HUES48 (cell line): Measurements from ENCODE around the gene WASF2.

Experiments used
- H3K27ac ChIP-seq: one replicate; pipeline ENCODE4 v1.7.0; 2013; ENCODE audit warnings: low read depth, low read length, inconsistent platforms
- H3K27me3 ChIP-seq: 2 replicates; pipeline ENCODE4 v1.6.1; 2013; ENCODE audit warnings: mild to moderate bottlenecking, low read length; ENCODE audit not compliant: control insufficient read depth, insufficient read depth
- H3K36me3 ChIP-seq: 2 replicates; pipeline ENCODE4 v1.6.1; 2013; ENCODE audit warnings: low read length; ENCODE audit not compliant: control insufficient read depth, insufficient read depth
- H3K4me1 ChIP-seq: 2 replicates; pipeline ENCODE4 v1.6.1; 2013; ENCODE audit warnings: mild to moderate bottlenecking, low read length; ENCODE audit not compliant: control insufficient read depth, insufficient read depth
- H3K4me3 ChIP-seq: 2 replicates; pipeline ENCODE4 v1.5.1; 2013; ENCODE audit warnings: mild to moderate bottlenecking, low read depth, low read length
- H3K9ac ChIP-seq: 2 replicates; pipeline ENCODE4 v1.6.1; 2013; ENCODE audit warnings: mild to moderate bottlenecking, low read depth, low read length, moderate library complexity
- H3K9me3 ChIP-seq: 2 replicates; pipeline ENCODE4 v1.6.1; 2013; ENCODE audit warnings: low read length; ENCODE audit not compliant: control insufficient read depth, insufficient read depth

WASF2 gene

GRCh38 chr1:27528818-27529703, 39.1 kb upstream of the WASF2 start:
- H3K36me3 ChIP-seq: no peaks in the 10 kb centered on the region

GRCh38 chr1:27527890-27528817, 38.2 kb upstream of the WASF2 start:
- Histone ChIP-seq H3K9me3 (no peaks in the 10 kb centered on the region), H3K9ac (peak overlapping the region; percentile 7; the same call in 1 of the 2 replicates), H3K27ac (peak overlapping the region; percentile 87), H3K4me3 (peak overlapping the region; percentile 61), H3K4me1 (peaks cover 36% of the 10 kb centered on the region), H3K27me3 (peaks cover 6% of the 10 kb centered on the region; the same call in 1 of the 2 replicates), H3K36me3 (no peaks in the 10 kb centered on the region)

More at GRCh38 chr1:27528818-27529703, 39.1 kb upstream of the WASF2 start:
- no peak overlapping the region for H3K27ac ChIP-seq
- no peaks in the 10 kb centered on the region for H3K9me3 ChIP-seq
- H3K4me3 ChIP-seq: peak overlapping the region; percentile 61
- peaks cover 36% of the 10 kb centered on the region for H3K4me1 ChIP-seq
- H3K9ac ChIP-seq: no peak overlapping the region
- peaks cover 6% of the 10 kb centered on the region; the same call in 1 of the 2 replicates for H3K27me3 ChIP-seq

- Histone ChIP-seq H3K36me3 (no peaks in the 10 kb centered on the region), H3K4me3 (peak overlapping the region; percentile 61), H3K4me1 (peaks cover 42% of the 10 kb centered on the region), H3K9me3 (no peaks in the 10 kb centered on the region), H3K27me3 (peaks cover 6% of the 10 kb centered on the region; the same call in 1 of the 2 replicates), H3K9ac (no peak overlapping the region), H3K27ac (peak overlapping the region; percentile 87)
Observed at GRCh38 chr1:27527223-27527889, 37.4 kb upstream of the WASF2 start.

- H3K27me3 ChIP-seq: peaks cover 6% of the 10 kb centered on the region; the same call in 1 of the 2 replicates
- peak overlapping the region; percentile 87 for H3K27ac ChIP-seq
- no peaks in the 10 kb centered on the region for H3K36me3 ChIP-seq
- peak overlapping the region; percentile 61 for H3K4me3 ChIP-seq
- 0 out of 2 replicates have a peak overlapping the region, but pooled peaks have one; percentile 13 for H3K9ac ChIP-seq
- H3K9me3 ChIP-seq: no peaks in the 10 kb centered on the region
- H3K4me1 ChIP-seq: peaks cover 42% of the 10 kb centered on the region
Observed at GRCh38 chr1:27526569-27527222, 36.7 kb upstream of the WASF2 start.

- H3K36me3 ChIP-seq: no peaks in the 10 kb centered on the region
- peak overlapping the region; percentile 54 for H3K27ac ChIP-seq
- no peak overlapping the region for H3K9ac ChIP-seq
- no peaks in the 10 kb centered on the region for H3K9me3 ChIP-seq
- H3K4me3 ChIP-seq: 0 out of 2 replicates have a peak overlapping the region, but pooled peaks have one; percentile 27
- peaks cover 42% of the 10 kb centered on the region for H3K4me1 ChIP-seq
- peaks cover 6% of the 10 kb centered on the region; the same call in 1 of the 2 replicates for H3K27me3 ChIP-seq
Observed at GRCh38 chr1:27525296-27526272, 35.6 kb upstream of the WASF2 start.

GRCh38 chr1:27523337-27524020, 33.5 kb upstream of the WASF2 start:
- H3K9me3 ChIP-seq: no peaks in the 10 kb centered on the region
- no peak overlapping the region for H3K9ac ChIP-seq
- no peak overlapping the region for H3K27ac ChIP-seq
- no peaks in the 10 kb centered on the region for H3K36me3 ChIP-seq
- H3K4me3 ChIP-seq: no peak overlapping the region
- H3K27me3 ChIP-seq: peaks cover 3% of the 10 kb centered on the region; the same call in 1 of the 2 replicates
- H3K4me1 ChIP-seq: peaks cover 41% of the 10 kb centered on the region

- no peaks in the 10 kb centered on the region for H3K36me3 ChIP-seq
- peaks cover 41% of the 10 kb centered on the region for H3K4me1 ChIP-seq
- H3K27ac ChIP-seq: peak overlapping the region; percentile 11
- no peaks in the 10 kb centered on the region for H3K27me3 ChIP-seq
- H3K9me3 ChIP-seq: no peaks in the 10 kb centered on the region
- H3K4me3 ChIP-seq: no peak overlapping the region
- no peak overlapping the region for H3K9ac ChIP-seq
Observed at GRCh38 chr1:27522432-27523336, 32.7 kb upstream of the WASF2 start.

GRCh38 chr1:27521861-27522431, 32.0 kb upstream of the WASF2 start:
- no peaks in the 10 kb centered on the region for H3K36me3 ChIP-seq
- H3K4me1 ChIP-seq: peaks cover 38% of the 10 kb centered on the region
- no peak overlapping the region for H3K4me3 ChIP-seq
- no peaks in the 10 kb centered on the region for H3K27me3 ChIP-seq
- no peaks in the 10 kb centered on the region for H3K9me3 ChIP-seq
- no peak overlapping the region for H3K9ac ChIP-seq
- no peak overlapping the region for H3K27ac ChIP-seq
